8988T (cell line): ENCODE data around the gene TLE1.
A peak's percentile ranks its signal among the peaks of the same experiment; 100 is the strongest.

Source experiments
- DNase-seq: peaks from one replicate; pipeline ENCODE4 v3.0.0; 2011

The TLE1 gene

DNA sequence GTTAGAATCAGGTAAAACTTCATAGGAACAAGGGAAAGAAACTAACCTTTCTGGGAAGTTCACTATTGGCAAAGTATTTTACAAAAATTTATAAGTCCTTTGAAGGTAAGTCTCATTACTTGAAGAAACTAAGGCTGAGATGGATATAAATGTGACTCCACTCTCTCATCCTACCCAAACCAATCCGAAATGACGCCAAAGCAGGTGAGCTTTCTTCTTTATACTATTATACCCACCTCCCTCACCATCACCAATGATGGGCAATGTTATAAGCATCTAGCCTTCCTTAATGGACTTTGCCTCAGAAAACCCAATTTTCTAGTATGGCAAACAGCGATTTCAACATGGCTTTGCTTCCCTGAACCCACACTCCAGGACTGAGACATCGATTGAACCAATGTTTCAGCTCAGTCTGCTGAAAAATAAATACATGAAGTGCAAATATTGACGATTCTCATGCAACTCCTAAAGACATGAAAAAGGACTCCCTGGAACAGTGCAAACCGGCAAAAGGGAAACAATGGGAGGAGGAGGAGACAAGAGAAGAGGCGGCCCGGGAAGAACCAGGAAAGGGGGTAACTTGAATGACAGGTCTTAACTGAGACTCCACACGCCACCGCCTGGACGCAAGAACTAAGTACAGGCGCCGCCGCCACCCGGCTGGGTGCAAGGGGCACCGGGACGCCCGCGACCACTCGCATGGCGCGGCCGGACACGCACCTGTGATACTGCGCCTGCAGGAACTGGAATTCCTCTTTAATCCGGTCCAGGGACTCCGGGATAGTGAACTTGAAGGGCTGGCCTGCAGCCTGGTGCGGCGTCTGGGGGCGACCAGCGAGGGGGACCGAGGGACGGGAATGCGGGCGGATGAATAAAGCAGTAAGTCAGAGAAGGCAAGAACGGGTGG, 2.5 kb downstream of the TLE1 start:
- DNase-seq, result peak; percentile 83

GRCh38 chr9:81685763-81686613, 3.4 kb downstream of the TLE1 start:
- DNase-seq, result no peak

- no peak for DNase-seq
Observed at GRCh38 chr9:81684635-81685034, 4.7 kb downstream of the TLE1 start.

DNA sequence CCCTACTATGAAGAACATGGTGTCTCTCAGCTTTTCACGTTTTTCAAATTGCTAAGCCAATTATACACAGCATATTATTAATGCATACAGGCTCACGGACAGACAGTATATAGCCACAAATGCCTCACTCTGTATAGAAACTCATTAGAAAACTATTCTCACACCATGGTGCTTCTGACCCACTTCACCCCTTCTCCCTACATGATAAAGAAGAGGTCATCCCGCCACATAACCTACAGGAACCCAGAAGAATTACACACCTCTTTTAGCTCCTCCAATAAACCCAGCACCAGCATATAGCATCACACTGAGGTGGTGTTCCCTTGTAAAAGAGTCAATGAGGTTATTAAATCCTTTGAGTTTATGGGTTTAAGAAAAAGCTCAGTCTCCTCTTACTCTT, 5.6 kb downstream of the TLE1 start:
- no peak for DNase-seq

GRCh38 chr9:81683238-81683637, 6.1 kb downstream of the TLE1 start:
- DNase-seq, result no peak

GRCh38 chr9:81682797-81683196, 6.5 kb downstream of the TLE1 start:
- DNase-seq, result no peak

DNA sequence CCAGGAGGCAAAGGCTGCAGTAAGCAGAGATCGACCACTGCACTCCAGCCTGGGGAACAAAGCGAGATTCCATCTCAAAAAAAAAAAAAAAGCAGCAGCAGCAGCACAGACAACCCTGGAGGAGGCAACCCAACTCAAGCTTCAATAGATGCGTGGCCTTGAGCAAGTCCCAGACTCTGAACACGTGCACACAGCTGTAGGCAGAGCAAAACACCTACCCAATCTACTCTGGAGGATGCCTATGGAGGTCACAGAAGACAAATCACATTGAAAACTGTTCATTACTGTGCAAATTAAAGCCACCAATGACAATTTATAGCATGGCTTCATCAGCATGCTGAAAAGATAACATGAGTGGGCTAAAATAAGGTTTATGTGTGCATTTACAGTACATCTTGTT, 7.2 kb downstream of the TLE1 start:
- no peak for DNase-seq

DNA sequence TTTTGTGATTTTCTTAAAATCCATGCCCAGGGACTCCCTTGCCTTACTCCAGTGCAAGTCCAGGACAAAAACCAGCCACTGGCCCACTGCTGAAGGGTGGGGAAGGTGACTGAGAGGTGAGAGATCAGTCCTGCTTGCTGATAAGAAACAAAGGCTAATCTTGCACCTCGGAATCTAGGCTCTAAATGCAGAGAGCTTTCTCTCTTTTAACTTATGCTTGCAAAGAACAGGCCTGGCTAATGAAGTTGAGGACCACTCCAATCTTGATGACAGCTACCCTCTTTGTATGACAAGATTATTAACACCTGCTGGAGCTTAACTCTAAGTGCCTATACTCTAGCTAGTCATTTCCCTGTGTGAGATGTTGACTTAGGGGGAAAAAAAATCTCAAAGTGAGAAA, 8.8 kb downstream of the TLE1 start:
- no peak for DNase-seq

DNA sequence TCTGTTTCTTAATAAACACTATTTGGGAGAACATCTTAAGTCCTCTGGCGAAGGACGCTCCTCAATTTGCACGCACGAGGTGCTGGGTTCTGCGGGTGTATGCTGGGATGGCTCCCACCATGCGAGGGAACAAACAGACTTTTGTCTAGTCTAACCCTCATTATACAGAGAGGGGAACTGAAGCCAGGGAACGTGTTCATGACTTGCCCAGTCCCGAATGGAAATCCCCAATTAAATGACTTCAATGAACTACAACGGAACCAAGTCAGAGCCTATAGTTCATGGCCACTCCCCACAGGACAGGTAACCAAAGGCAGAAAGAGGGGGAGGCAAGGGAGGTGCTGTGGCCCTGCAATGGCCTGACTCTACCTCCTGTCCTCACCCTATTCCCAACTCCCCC, 9.3 kb downstream of the TLE1 start:
- no peak for DNase-seq

DNA sequence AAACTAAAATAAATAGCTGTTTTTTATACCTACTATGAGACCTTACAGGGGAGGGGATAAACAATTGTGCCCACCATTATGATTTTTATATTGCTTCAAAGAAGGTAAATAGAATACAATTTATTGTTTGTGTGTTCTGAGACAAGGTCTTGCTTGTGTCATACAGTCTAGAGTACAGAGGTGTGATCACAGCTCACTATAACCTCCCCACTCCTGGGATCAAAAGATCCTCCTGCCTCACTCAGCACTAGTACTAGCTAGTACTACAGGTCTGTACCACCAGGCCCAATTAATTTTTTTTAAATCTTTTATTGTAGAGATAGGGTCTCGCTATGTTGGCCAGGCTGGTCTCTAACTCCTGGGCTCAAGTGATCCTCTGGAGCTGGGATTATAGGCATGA, 11.3 kb downstream of the TLE1 start:
- no peak for DNase-seq

- DNase-seq, result no peak
Observed at GRCh38 chr9:81676395-81676794, 13.0 kb downstream of the TLE1 start.

GRCh38 chr9:81673310-81673709, 16.0 kb downstream of the TLE1 start:
- DNase-seq, result no peak

DNA sequence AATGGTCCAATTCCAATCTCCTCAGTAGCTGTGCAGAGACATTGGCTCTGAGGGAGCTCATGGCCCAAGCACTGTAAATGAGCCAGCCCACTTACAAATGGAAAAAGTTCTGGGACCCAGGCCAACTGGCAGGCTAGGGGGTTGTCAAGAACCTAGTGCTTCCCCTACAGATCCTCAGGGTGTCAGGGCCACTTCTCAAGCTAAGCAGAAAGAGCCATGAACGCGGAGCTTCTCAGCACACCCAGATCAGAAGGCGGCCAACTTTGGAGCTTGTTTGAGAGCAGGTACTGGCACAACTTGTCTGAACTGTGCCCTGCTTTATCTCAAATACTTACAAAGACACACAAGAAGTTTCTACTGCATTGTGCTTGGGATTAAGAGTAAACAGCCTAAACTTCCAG, 17.5 kb downstream of the TLE1 start:
- no peak for DNase-seq

- no peak for DNase-seq
Observed at GRCh38 chr9:81669866-81670265, 19.5 kb downstream of the TLE1 start.

DNA sequence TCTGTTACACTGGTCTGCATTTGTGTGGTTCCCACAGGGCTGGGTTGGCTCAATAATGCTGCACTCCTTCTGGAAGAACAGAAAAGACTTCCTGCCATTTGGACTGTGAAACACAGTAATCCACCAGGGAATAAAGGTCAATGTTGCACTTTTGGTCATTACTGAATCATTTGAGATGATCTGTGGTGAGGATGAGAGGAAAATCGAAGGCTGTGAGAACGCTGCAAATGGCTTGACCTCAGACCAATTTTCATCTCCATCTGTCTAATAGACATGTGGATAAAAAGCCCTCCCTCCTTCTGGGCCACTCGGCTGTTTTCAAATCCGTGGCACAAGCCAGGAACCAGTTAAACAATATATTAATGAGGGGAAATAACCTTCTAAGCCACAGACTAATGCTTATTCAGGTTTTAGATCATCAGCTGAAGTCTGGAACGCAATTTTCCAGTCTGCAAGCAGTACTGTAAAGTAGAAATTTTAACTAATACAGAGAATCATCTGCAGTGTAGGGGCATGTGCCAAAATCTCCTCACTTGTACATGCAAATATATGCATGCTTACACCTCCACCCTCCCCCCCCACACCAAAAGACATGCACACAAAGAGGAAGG, 20.2 kb downstream of the TLE1 start:
- no peak for DNase-seq

DNA sequence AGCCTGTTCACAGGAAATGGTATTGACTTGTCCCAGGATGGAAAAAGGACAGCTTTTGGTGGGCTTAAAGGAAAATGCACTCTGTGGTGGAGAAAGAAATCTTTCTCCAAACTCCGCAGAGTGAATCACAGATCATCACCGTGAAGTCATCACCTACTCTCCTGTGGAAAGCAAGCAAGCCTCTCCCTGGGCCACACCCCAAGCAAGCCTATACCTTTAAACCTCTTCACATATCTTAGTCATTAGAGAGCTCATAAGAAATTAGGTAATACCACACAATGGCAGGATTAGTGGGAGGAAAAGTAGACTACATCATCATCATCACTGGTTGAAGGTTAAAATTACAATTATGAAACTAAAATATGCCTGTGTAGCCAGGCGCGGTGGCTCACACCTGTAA, 23.2 kb downstream of the TLE1 start:
- DNase-seq, result no peak

DNA sequence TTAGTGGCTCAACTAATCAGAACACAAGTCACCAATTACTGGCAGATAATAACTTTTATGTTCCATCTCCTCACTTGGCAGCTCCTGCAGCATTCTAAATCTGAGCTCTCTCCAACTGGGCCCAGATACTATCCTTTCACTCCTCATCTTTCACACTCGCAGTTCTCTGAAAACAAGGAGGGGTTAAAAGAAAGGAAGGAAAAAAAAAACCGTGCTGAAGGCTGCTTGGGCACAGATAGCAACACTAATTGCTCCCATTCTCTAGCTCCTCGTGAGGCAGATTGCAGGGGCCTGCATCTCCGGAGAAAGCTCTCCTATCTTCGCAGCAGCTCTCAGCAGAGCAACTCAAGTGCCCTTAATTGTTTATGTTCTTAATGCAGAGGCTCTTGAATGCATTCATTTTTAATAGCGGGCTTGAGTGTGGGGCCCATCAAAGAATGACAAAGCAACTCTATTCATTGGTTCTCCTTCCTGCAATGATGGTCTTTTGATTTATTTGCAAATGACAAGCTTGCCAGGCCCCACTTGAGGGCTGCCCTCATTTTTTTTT, 23.9 kb downstream of the TLE1 start:
- no peak for DNase-seq

- DNase-seq, result no peak
Observed at GRCh38 chr9:81664638-81665222, 24.6 kb downstream of the TLE1 start.

DNA sequence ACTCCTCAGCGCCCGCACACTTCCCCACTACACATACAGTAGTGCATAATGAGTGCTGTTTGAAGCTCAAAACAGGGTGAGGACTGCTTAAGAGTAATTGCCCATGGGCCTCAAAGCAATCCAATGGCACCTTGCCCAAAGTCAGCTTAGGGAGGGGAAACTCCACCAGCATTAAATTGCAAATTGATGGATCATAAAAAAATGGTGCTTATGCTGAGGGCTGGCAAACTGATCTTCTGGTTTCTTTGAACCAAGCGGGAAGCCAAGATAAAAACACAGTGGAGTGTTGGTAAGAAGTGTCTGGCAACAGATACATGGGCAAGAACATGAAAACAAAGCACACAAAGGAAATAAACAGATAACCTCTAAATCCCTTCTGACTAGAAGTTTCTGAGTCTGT, 28.0 kb downstream of the TLE1 start:
- DNase-seq, result no peak

DNA sequence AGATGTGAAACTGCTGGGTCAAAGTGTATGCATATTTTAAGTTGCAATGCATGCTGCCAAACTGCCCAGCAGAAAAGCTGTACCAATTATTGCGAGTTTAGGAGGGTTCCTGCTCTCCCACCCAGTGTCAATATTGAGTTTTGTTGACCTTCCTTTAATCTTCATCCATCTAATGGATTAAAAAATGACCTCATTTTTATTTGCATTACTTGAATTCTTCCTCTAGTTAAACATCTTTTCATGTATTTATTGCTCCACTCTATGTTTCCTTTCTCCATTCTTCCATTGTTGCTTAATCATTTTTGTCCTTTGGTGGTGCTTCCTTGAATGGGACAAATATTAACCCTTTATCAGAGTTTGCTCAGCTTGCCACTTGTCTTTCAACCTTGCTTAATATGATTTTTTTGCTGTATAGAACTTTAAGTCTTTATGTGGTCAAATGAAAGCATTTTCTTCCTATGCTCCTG, 32.4 kb downstream of the TLE1 start:
- no peak for DNase-seq

GRCh38 chr9:81656004-81656403, 33.3 kb downstream of the TLE1 start:
- DNase-seq, result no peak

DNA sequence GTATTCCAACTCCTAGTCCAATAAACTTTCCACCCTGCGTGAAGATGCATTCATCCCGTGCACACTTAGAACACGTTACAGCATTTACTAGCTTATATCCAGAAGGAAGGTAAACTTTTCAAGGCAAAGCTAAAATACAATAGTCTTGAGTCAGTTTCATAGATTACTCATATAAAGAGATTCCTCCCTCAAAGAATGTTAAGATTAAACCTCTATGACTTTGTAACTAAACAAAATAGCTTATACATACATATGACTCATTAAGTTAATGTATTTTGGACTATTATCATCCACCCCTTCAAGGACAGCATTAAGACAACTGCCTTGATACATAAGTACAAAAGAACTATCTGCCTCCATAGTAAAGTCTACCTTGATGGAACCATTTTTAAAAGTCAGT, 36.1 kb downstream of the TLE1 start:
- no peak for DNase-seq
